ENCODE results near the gene RALGPS2. TPM values are rescaled to one million over a fixed set of nuclear protein-coding genes. Genes with fewer than 3 reads are reported as not detected.

Gene RALGPS2
- total RNA-seq, 1 donor from 2014 or later, result 47.8 TPM

DNA sequence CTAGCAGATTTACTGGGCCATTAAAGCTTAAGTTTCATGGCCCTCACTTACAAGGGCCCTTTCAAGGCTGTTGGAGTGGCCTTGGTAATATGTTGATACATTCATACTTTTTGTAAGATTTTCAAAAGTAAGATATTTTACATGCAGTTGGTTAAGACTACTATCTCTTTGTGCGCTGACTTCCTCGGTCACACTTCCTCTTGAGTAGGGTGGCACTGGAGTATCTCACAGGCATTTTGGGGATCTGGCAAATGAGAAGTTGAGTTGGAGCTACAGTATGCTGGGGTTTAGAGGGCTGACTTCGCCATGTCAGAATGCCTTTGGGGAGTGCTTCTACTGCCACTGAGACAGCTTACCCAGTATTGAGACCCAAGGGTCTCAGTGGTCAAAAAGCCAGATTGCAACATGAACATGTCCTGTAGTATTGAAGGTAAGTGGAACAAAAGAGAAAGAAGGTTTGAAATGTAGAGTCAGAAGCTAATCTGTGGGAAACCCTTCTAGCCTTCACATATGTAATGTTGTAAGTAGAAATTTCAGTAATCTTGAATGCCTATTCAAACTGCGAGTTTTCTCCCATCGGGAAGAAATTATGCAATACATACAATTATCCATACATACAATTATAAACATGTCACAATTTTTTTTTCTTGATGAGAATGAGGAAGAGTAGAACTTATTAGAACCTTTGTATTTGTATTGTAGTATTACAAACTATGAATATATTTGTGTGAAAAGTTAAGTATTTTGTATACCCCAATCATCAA, 32.3 kb upstream of the RALGPS2 start:
- TF ChIP-seq, protein P1, sequence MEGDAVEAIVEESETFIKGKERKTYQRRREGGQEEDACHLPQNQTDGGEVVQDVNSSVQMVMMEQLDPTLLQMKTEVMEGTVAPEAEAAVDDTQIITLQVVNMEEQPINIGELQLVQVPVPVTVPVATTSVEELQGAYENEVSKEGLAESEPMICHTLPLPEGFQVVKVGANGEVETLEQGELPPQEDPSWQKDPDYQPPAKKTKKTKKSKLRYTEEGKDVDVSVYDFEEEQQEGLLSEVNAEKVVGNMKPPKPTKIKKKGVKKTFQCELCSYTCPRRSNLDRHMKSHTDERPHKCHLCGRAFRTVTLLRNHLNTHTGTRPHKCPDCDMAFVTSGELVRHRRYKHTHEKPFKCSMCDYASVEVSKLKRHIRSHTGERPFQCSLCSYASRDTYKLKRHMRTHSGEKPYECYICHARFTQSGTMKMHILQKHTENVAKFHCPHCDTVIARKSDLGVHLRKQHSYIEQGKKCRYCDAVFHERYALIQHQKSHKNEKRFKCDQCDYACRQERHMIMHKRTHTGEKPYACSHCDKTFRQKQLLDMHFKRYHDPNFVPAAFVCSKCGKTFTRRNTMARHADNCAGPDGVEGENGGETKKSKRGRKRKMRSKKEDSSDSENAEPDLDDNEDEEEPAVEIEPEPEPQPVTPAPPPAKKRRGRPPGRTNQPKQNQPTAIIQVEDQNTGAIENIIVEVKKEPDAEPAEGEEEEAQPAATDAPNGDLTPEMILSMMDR (conservative IDR thresholded peaks at IDR 0.05), result no peak

DNA sequence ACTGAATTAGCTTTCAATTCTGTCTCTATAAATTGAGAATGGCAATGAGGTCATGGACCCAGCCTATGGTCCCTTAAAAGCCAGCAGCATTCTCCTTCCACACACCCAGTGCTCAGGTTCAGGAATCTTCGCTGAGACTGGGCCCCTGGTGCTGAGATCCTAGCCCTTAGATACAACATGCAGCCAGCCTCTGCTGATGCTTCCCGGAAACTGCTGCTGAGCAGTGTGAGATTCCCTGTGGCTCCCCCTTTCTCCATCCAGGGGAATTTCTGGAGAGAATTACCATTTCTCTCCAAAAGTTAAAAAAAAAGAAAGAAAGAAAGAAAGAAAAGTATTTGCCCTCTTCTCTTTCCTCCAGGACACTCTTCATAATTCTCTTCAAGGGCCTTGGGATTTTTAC, 31.7 kb upstream of the RALGPS2 start:
- no peak overlapping the region for H3K4me3 Mint-ChIP-seq
- DNase-seq (ENCODE audit: extremely low spot score, unreplicated experiment), result no peak
- TF ChIP-seq, protein P1 (conservative IDR thresholded peaks at IDR 0.05), result no peak

More for the DNA sequence above, 32.3 kb upstream of the RALGPS2 start:
- Mint-ChIP-seq H3K36me3 (no peaks in the 10 kb centered on the region), H3K27me3 (no peaks in the 10 kb centered on the region), H3K9me3 (no peaks in the 10 kb centered on the region), H3K4me1 (ENCODE audit: unreplicated experiment) (peaks cover 4% of the 10 kb centered on the region), H3K27ac (no peak overlapping the region), H3K4me3 (no peak overlapping the region)
- DNase-seq (ENCODE audit: extremely low spot score, unreplicated experiment), result no peak

DNA sequence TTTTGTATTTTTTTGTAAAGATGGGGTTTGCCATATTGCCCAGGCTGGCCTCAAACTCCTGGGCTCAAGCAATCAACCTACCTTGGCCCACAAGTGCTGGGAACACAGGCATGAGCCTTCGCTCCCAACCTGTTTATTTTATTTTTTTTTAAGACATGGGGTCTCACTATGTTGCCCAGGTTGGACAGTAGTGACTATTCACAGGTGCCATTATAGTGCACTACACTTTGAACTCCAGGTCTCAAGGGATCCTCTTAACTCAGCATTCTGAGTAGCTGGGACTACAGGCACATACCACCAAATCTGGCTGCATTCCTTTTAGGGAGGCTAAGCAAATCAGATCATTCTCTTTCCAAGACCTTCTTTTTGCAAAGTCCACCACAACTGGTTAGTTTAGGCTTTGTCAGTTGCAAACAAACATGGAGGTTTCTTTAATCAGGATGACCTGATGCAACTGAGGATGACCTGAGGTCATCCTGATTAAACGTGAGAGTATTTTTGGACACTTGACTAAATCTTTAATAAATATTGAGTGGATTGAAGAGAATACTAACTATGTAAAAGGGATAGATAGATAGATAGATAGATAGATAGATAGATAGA, 30.0 kb upstream of the RALGPS2 start:
- no peaks in the 10 kb centered on the region for H3K36me3 Mint-ChIP-seq
- H3K4me1 Mint-ChIP-seq (ENCODE audit: unreplicated experiment), result peaks cover 4% of the 10 kb centered on the region
- no peak overlapping the region for H3K27ac Mint-ChIP-seq
- no peaks in the 10 kb centered on the region for H3K9me3 Mint-ChIP-seq
- no peaks in the 10 kb centered on the region for H3K27me3 Mint-ChIP-seq
- H3K4me3 Mint-ChIP-seq, result no peak overlapping the region
- TF ChIP-seq, protein P1 (conservative IDR thresholded peaks at IDR 0.05), result no peak
- DNase-seq (ENCODE audit: extremely low spot score, unreplicated experiment), result no peak

More for the DNA sequence above, 31.7 kb upstream of the RALGPS2 start:
- no peak overlapping the region for H3K27ac Mint-ChIP-seq
- no peaks in the 10 kb centered on the region for H3K27me3 Mint-ChIP-seq
- H3K9me3 Mint-ChIP-seq, result no peaks in the 10 kb centered on the region
- H3K4me1 Mint-ChIP-seq (ENCODE audit: unreplicated experiment), result peaks cover 4% of the 10 kb centered on the region
- H3K36me3 Mint-ChIP-seq, result no peaks in the 10 kb centered on the region

DNA sequence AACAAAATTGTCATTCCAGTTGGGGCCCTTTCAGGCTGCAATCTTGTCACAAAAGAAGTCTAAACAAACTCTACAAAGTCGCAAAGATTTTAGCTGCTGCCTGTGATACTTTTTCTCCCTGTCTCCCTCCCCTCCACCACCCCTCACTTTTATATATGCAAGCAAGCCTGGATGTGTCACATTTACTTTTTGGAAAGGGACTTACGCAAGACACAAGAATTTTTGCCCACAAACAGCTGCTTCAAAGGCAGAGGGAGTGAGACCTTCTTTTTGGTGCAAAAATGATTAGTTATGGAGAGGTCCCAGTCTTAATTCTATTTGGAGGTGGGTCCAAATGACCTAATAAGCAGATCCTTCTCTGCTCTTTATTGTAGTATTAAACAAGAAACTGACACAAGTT, 22.9 kb upstream of the RALGPS2 start:
- Mint-ChIP-seq H3K27ac (no peak overlapping the region), H3K9me3 (no peaks in the 10 kb centered on the region), H3K27me3 (no peaks in the 10 kb centered on the region), H3K4me3 (no peak overlapping the region), H3K36me3 (no peaks in the 10 kb centered on the region), H3K4me1 (ENCODE audit: unreplicated experiment) (peaks cover 14% of the 10 kb centered on the region)
- DNase-seq (ENCODE audit: extremely low spot score, unreplicated experiment), result no peak
- TF ChIP-seq, protein P1 (conservative IDR thresholded peaks at IDR 0.05), result no peak

DNA sequence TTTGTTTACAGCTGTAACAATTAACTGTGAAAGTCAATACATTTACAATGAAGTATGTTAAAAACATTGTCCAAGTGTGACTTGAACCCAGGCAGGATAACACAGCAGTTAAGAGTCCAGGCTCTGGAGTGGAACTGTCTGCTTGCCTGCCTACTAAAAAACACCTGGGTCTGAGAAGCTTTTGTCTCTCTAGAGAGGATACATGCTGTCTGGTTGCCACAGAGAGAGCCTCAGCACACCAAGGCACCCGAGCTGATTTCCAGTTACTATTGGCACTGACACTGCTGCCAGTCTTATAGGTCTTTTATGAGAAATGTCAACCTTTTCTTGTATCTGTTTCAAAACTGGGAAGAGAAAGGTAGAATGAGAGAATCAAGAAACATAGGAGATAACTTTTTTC, 20.2 kb upstream of the RALGPS2 start:
- Mint-ChIP-seq H3K27me3 (no peaks in the 10 kb centered on the region), H3K9me3 (no peaks in the 10 kb centered on the region), H3K4me1 (ENCODE audit: unreplicated experiment) (peaks cover 14% of the 10 kb centered on the region), H3K4me3 (no peak overlapping the region), H3K27ac (no peak overlapping the region), H3K36me3 (no peaks in the 10 kb centered on the region)
- DNase-seq (ENCODE audit: extremely low spot score, unreplicated experiment), result no peak
- TF ChIP-seq, protein P1 (conservative IDR thresholded peaks at IDR 0.05), result no peak

Measured in type B pancreatic cell (in vitro differentiated cells).